ENCODE measurements around the gene ALG14.
"Not testable (repeated sequence)": the region's sequence is repeated elsewhere in the genome, so short reads cannot be mapped to it uniquely, and the experiment has no call there.

The ALG14 gene

GRCh38 chr1:95072532-95073419 lies at the start of gene ALG14:
Gene ALG14 (minus strand): TSS chr1:95072951. CDS start chr1:95072898, 53 bp downstream.
- DNase-seq = peak; percentile 72

DNA sequence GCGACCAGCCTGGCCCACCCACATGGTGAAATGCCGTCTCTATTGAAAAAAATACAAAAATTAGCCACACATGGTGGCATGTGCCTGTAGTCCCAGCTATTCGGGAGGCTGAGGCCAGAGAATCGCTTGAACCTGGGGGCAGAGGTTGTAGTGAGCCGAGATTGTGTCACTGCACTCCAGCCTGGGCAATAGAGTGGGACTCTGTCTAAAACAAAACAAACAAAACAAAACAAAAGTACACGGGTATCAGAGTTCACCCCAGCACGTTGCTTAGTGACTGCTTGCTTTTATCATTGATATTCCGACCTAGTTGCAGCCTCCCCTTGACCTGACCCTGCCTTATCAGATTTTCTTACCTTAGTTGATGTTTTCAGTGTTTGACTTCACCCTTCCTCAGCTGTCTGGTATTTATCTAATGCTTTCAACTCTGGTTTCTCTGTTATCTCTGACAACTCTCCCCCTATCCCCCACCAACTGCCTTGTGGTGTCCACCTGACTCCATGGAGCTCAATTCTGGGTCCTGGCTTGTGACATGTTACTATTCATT lies 49.5 kb upstream of the ALG14 start:
- no peak for DNase-seq

- DNase-seq = no peak
These were observed 46.5 kb upstream of the ALG14 start for GRCh38 chr1:95119273-95119672.

- no peak for DNase-seq
These were observed 46.0 kb upstream of the ALG14 start for GRCh38 chr1:95118710-95119109.

DNA sequence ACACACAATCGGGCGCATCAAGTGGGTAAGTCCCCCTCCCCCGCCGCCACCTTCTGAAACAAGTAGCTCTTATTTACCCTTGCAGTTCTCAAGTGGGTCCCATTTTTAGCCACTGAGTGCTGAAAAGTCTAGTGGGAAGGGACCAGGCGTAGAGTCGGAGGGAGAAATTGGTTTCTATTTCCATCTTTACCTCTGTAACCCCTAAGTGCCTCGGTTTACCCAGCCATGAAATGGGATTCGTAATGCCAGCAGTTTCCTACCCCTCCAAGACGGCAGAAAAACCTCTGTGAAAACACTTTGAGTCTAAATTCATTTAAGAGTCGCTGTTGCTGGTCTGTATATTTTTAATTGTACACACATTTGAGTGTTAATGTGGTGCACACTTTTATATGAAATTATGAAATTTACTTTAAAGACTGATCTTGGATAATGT lies 45.3 kb upstream of the ALG14 start:
- DNase-seq = no peak

GRCh38 chr1:95117207-95118066 lies 44.7 kb upstream of the ALG14 start, which contains the start of gene TLCD4:
Gene TLCD4 (plus strand): TSS chr1:95117355. CDS start chr1:95143902, 26,547 bp downstream.
- no peak for DNase-seq

DNA sequence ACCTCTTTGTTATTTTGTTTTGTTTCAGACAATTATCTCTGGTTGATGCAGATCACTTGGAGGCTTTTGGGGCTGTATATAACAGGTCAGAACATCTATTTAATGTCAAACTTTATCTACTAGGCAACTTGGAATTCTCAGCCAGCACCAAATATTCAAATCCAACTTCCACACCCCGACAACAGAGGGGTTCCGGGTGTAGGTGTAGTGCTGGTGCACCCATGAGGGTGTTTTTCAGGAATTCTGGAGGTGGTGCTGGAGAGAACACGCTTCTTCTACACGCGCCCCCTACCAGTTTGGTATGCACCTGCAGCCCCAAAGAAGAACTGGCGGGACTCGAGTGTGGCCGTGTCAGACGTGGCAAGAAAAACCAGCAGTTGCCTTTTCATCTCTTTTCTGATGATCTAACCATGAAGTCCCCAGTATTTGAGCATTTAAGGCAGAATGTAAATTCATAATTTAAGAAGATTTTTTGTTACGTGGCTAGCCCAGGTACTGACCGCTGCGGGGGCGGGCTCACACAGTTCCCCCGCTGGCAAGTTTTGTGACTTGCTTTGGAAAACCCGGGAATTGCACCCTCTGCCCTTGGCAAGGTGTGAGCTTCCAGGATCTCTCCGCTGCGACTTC lies 43.9 kb upstream of the ALG14 start:
- DNase-seq = no peak

DNA sequence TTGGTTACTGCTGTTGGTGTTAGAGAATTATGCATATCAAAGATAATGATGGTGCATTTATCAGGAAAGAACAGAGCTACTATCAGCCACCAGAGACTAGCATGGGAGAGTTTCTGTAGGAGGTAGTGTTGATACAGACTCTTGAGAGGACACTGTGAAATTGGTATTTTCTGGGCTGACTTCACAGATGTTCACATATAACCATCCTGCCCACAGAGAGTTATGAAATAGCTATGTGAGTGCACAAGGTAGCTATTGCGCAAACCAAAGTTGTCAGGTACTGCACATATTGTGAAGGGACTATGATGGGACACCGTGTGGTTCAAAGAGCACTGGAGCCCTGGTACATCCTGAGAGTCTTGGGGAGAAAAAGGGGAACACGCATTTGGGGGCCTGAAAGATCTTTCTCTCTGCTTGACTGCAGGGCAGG lies 43.0 kb upstream of the ALG14 start:
- no peak for DNase-seq

DNA sequence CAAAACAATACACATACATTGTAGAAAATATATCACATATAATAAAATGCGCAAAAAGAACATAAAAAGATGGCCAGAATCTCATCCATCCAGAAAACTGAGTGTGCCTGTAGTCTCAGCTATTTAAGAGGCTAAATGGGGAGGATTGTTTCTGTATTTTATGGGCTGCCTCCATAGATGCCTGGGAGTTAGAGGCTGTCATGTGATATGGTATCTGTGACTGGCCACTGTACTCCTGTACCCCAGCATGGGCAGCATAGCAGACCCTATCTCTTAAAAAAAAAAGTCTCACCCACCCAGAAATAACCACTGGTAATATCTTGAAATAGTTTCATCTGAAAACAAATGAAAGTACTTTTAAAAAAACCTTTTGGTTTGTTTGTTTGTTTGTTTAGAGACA lies 40.9 kb upstream of the ALG14 start:
- no peak for DNase-seq

GRCh38 chr1:95111014-95111413 lies 38.3 kb upstream of the ALG14 start:
- no peak for DNase-seq

GRCh38 chr1:95108792-95109191 lies 36.0 kb upstream of the ALG14 start:
- no peak for DNase-seq

DNA sequence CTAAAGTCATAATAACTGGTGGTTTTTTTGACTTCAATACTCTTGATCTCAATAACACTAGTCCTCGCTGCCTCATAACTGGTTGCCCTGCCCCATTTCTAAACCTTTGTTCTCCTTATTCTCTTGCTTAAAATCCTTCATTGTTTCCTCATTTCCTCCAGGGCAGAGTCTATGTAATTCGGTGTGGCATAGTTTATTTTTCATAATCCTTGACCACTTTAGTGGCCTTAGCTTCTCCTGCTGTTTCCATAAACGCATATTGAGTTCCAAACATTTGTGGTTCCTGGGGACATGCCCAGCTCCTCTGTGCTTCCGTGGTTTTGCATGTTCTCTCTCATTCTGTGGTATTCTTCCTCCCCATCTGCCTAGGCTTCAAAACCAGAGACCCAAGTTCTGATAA lies 25.4 kb upstream of the ALG14 start:
- DNase-seq = no peak

DNA sequence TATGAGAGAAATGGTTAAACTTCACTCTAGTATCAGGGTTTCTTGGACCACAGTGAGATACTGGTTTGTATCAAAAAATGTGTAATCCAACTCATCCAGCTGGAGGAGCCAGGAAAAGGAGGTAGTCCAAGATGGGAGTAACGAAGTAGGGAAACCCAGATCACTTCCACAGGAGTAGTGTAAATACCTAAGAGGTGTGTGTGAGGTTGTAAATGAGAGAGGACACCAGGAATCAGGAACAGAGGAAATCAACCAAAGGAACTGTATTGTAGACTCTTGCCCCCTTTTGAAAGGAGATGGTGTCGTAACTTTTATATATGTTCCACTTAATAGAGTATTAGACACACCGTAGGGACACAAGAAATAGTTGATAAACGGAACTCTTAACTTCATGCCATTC lies 24.7 kb upstream of the ALG14 start:
- DNase-seq = no peak

DNA sequence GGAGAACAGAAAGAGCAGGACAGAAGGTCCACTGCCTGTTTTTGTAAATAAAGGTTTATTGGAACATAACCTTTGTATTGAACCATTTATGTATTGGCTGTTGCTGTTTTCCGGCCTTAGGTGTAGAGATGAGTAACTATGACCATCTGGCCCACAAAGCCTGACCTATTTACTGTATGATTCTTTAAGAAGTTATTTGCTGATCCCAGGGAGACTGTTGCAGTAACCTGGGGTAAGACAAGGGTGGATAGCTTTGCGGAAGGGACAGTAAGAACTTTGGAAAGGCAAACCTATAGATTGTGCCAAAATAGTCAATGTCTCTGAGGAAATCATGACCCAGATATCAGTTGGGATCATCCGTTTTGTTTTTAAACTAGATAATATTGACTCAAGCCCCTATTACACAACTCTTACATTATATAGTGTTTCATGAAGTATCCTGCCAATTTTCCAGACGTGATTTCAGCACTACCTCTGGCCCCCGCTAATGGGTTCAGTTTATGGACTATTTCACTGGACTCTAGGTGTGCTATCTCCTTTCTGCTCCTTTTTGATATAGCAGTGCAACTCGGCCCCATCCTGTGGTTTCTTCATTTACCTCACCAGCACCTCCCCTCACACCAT lies 23.6 kb upstream of the ALG14 start:
- DNase-seq = no peak

- DNase-seq = no peak
These were observed 23.1 kb upstream of the ALG14 start for GRCh38 chr1:95095833-95096217.

DNA sequence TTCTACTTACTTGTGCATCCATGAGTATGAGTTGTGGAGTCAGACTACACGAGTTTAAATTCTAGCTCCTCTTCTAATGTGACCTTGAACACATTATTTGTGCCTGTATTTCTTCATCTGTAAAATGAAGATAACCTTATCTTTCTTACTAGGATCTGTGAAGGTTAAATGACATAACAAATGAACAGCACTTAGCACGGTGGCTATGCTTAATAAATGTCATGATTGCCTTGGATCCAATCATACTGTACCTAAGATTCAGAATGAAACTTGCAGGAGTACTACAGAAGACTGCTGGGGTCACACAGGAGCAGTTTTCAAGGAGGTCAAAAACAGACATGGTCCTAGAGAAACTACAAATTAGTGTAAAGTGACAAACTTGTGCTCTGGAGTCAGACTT lies 22.2 kb upstream of the ALG14 start:
- no peak for DNase-seq

DNA sequence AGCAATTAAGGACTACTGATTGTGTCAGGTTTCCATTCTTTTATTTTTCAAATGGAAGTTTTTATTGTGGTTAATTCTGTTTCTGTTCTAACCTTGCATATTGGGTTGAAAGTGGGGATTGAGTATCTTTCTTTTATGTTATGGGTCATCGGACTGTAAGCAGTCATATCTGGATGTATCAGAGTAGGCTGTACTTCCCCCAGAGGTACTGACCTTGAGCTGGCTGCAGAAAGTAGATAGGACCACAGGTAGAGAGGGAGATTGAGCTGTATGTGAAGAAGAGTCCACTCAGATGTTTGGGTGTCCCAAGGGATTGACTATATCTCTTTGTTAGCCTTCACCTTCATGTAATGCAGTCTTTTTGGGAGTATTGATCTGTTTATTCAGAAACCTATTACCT lies 20.5 kb upstream of the ALG14 start:
- no peak for DNase-seq

- DNase-seq = not testable (repeated sequence)
These were observed 20.1 kb upstream of the ALG14 start for GRCh38 chr1:95092891-95093290.

DNA sequence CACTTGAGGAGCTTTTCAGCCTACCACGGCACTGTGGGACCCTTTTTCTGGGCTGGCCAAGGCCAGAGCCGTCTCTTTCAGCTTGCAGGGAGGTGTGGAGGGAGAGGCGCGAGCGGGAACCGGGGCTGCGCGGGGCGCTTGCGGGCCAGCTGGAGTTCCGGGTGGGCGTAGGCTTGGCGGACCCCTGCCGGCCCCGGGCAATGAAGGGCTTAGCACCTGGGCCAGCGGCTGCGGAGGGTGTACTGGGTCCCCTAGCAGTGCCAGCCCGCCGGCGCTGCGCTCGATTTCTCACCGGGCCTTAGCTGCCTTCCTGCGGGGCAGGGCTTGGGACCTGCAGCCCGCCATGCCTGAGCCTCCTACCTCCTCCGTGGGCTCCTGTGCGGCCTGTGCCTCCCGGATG lies 18.5 kb upstream of the ALG14 start:
- DNase-seq = not testable (repeated sequence)

- DNase-seq = no peak
These were observed 17.0 kb upstream of the ALG14 start for GRCh38 chr1:95089650-95090287.

DNA sequence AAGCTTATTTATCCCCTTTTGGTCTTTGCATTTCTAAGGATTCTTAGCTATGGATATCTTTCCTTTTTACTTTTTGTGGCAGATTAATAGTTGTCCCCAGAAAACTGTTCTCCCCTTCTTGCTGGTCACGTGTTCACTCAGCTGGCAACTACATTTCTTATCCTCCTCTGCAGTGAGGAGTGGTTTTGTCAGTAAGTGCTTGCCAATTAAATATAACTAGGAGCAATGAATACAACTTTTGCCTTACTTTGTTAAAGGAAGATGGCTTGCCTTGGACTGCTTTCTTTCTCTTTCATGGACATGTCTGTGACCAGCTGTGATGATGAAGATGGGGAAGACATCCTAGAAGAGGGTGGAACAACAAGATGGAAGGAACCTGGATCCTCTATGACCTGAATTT lies 15.6 kb upstream of the ALG14 start:
- DNase-seq = no peak

- DNase-seq = no peak
These were observed 14.3 kb upstream of the ALG14 start for GRCh38 chr1:95086949-95087533.

Data from NCI-H1436 treated with DMSO at 0.1 percent for 48 hours (cell line).